Sigmoid colon (tissue), 7 donors: ENCODE measurements around the gene FMNL2. TPM values are rescaled to one million over a fixed set of nuclear protein-coding genes. Genes with fewer than 3 reads are reported as not detected.
A peak's percentile ranks its signal among the peaks of the same experiment; 100 is the strongest.

ENCODE experiments used
- DNase-seq: peaks from one replicate; pipeline ENCODE4 v3.0.0-alpha.2; 2019
- H3K27ac ChIP-seq, 4 donors: fragments of 200-600 bp; sonication (generic); one replicate each; pipeline ENCODE4 v1.5.1; 2016 to 2019; ENCODE audit warnings: mild to moderate bottlenecking in 1 of 4
- H3K27me3 ChIP-seq, 3 donors: fragments of 200-600 bp; sonication (generic); one replicate each; pipeline ENCODE4 v1.5.1; 2019; ENCODE audit warnings: mild to moderate bottlenecking in 1 of 3
- H3K36me3 ChIP-seq, 4 donors: fragments of 200-600 bp; sonication (generic); one replicate each; pipeline ENCODE4 v1.5.1; 2016 to 2019
- H3K4me1 ChIP-seq, 4 donors: fragments of 200-600 bp; sonication (generic); one replicate each; pipeline ENCODE4 v1.5.1; 2017 to 2019
- H3K4me3 ChIP-seq, 4 donors: fragments of 200-600 bp; sonication (generic); one replicate each; pipeline ENCODE4 v1.5.1; 2017 to 2019; ENCODE audit warnings: mild to moderate bottlenecking in 2 of 4, moderate library complexity in 1 of 4
- H3K9me3 ChIP-seq, 4 donors: fragments of 200-600 bp in 3 of 4; sonication (generic) in 3 of 4; one replicate each; pipeline versions ENCODE4 v1.5.1 to v1.6.1; 2013 to 2019
- CTCF ChIP-seq, 4 experiments: fragments of 450-650 bp in 3 of 4; fragments of 200-600 bp in 1 of 4; IDR thresholded peaks; one replicate each; pipeline ENCODE4 v1.5.1; 2016 to 2019; ENCODE audit warnings: antibody characterized with exemption in 4 of 4, mild to moderate bottlenecking in 3 of 4, moderate library complexity in 2 of 4
- EP300 ChIP-seq, 4 donors: sonication (generic); formaldehyde crosslinking; IDR thresholded peaks; one replicate each; pipeline ENCODE4 v1.6.1; 2017; ENCODE audit warnings: antibody characterized with exemption in 4 of 4
- POLR2A ChIP-seq, 2 donors: fragments of 450-650 bp; IDR thresholded peaks; one replicate each; pipeline ENCODE4 v1.6.1; 2016; ENCODE audit warnings: antibody characterized with exemption in 2 of 2, mild to moderate bottlenecking in 2 of 2, moderate library complexity in 2 of 2
- POLR2AphosphoS5 ChIP-seq, 4 donors: sonication (generic); formaldehyde crosslinking; IDR thresholded peaks; one replicate each; pipeline ENCODE4 v1.6.1; 2017; ENCODE audit warnings: antibody characterized with exemption in 4 of 4
- WGBS, 2 donors: extraction: QIAGEN DNeasy Blood & Tissue Kit; methylation state at CpG; one replicate each; pipeline ENCODE4 v1.1.7; 2013; 5-methylcytosine and 5-hydroxymethylcytosine counted together
- intact Hi-C: fragments of 100-400 bp; cut with DNase I; formaldehyde crosslinking; loops from one replicate; pipeline ENCODE4 v1.15.1; 2023
- polyA plus RNA-seq, 3 donors: library from polyadenylated mRNA; stranded (reverse); fragments of 200-250 nt; gene quantifications; one replicate each; pipeline ENCODE4 v1.2.3, GENCODE V29; 2013
- total RNA-seq, 4 donors: library from RNA; depleted of rRNA; stranded (reverse); fragments of >200 nt; gene quantifications; one replicate each; pipeline ENCODE4 v1.1.0, GENCODE V29; 2016
- donor health status: healthy with polysubstance abuse.
- donor health status: Bipolar disorder and iron deficiency.
- donor health status: healthy.

Gene FMNL2
- total RNA-seq, result 10 to 100 TPM; 17.8 to 30.5 (median 24.7) TPM
- 10 to 100 TPM in 1 of 3 donors, 1 to 10 TPM in 2; 9.4 to 10.4 (median 9.6) TPM for polyA plus RNA-seq

- 1% methylated on average over 85 of the region's 85 CpGs for WGBS, 2 donors
- Histone ChIP-seq H3K27me3 (no peaks in the 10 kb centered on the region), H3K9me3 (no peaks in the 10 kb centered on the region), H3K36me3 (no peaks in the 10 kb centered on the region), H3K27ac (peak within 1 kb of the TSS; percentile 83 to 88 (median 86)), H3K4me1 (peaks cover 0 to 38% (median 24%) of the 10 kb centered on the region in 4 donors), H3K4me3 (peak within 1 kb of the TSS; percentile 74 to 98 (median 90))
- TF ChIP-seq CTCF (IDR thresholded peaks at IDR 0.05) (no peak), EP300 (IDR thresholded peaks at IDR 0.05) (no peak), POLR2A (IDR thresholded peaks at IDR 0.05) (peak in 1 of 2 donors; percentile 32), POLR2AphosphoS5 (IDR thresholded peaks at IDR 0.05) (peak; percentile 52 to 80 (median 71))
- intact Hi-C loops, result loop anchor here (1.0 to 10.0 kb wide), 7 partner anchors 113 to 382 kb away; partner anchors contain the start of gene PRPF40A
- peak; percentile 91 for DNase-seq
Measured at GRCh38 chr2:152335016-152335725, at the start of gene FMNL2. Gene FMNL2 (plus strand): TSS chr2:152335174.

GRCh38 chr2:152292991-152293390 lies 42.0 kb upstream of the FMNL2 start:
- Histone ChIP-seq H3K4me1 (no peaks in the 10 kb centered on the region), H3K9me3 (no peaks in the 10 kb centered on the region), H3K27ac (no peak overlapping the region), H3K4me3 (no peak overlapping the region), H3K27me3 (no peaks in the 10 kb centered on the region), H3K36me3 (no peaks in the 10 kb centered on the region)
- intact Hi-C loops, result no loop called here
- no peak for TF ChIP-seq EP300 (IDR thresholded peaks at IDR 0.05)
- TF ChIP-seq CTCF (IDR thresholded peaks at IDR 0.05), result no peak
- no peak for TF ChIP-seq POLR2AphosphoS5 (IDR thresholded peaks at IDR 0.05)
- no peak for TF ChIP-seq POLR2A (IDR thresholded peaks at IDR 0.05)
- DNase-seq, result no peak

- DNase-seq, result no peak
- Histone ChIP-seq H3K27ac (no peak overlapping the region), H3K4me1 (no peaks in the 10 kb centered on the region), H3K27me3 (no peaks in the 10 kb centered on the region), H3K4me3 (no peak overlapping the region), H3K9me3 (no peaks in the 10 kb centered on the region), H3K36me3 (no peaks in the 10 kb centered on the region)
- intact Hi-C loops, result no loop called here
- TF ChIP-seq POLR2A (IDR thresholded peaks at IDR 0.05) (no peak), CTCF (IDR thresholded peaks at IDR 0.05) (no peak), POLR2AphosphoS5 (IDR thresholded peaks at IDR 0.05) (no peak), EP300 (IDR thresholded peaks at IDR 0.05) (no peak)
- 95 to 96% methylated on average over 2 of the region's 2 CpGs for WGBS, 2 donors
Measured at GRCh38 chr2:152297715-152298114, 37.3 kb upstream of the FMNL2 start.

GRCh38 chr2:152298754-152299153 lies 36.2 kb upstream of the FMNL2 start:
- Histone ChIP-seq H3K9me3 (no peaks in the 10 kb centered on the region), H3K4me3 (no peak overlapping the region), H3K27me3 (no peaks in the 10 kb centered on the region), H3K27ac (no peak overlapping the region), H3K4me1 (no peaks in the 10 kb centered on the region), H3K36me3 (no peaks in the 10 kb centered on the region)
- no peak for DNase-seq
- intact Hi-C loops, result no loop called here
- WGBS, 2 donors, result 62 to 83% methylated on average over 1 of the region's 1 CpG
- no peak for TF ChIP-seq EP300 (IDR thresholded peaks at IDR 0.05)
- no peak for TF ChIP-seq POLR2A (IDR thresholded peaks at IDR 0.05)
- no peak for TF ChIP-seq CTCF (IDR thresholded peaks at IDR 0.05)
- no peak for TF ChIP-seq POLR2AphosphoS5 (IDR thresholded peaks at IDR 0.05)
